Osteoblast (primary cell): ENCODE measurements around the gene PPME1. TPM values are rescaled to one million over a fixed set of nuclear protein-coding genes. Genes with fewer than 3 reads are reported as not detected.

Experiments used
- DNase-seq: peaks from one replicate; pipeline ENCODE4 v3.0.0; 2011; ENCODE audit warnings: low spot score, mixed read lengths; ENCODE audit not compliant: insufficient read length; ENCODE audit errors: missing footprints
- H2AFZ ChIP-seq: 2 replicates; pipeline ENCODE4 v1.6.0; 2011; ENCODE audit warnings: mild to moderate bottlenecking, low read length
- H3K27ac ChIP-seq: 2 replicates; pipeline ENCODE4 v1.5.1; 2011; ENCODE audit warnings: mild to moderate bottlenecking, low read depth, low read length, moderate library complexity
- H3K27me3 ChIP-seq: 2 replicates; pipeline ENCODE4 v1.6.0; 2012; ENCODE audit warnings: mild to moderate bottlenecking, control low read depth, inconsistent platforms, low read length, moderate library complexity; ENCODE audit not compliant: insufficient read depth
- H3K36me3 ChIP-seq: 2 replicates; pipeline ENCODE4 v1.5.1; 2011; ENCODE audit warnings: mild to moderate bottlenecking, low read length, control low read depth, moderate library complexity; ENCODE audit not compliant: insufficient read depth
- H3K4me1 ChIP-seq: 2 replicates; pipeline ENCODE4 v1.5.1; 2011; ENCODE audit warnings: mild to moderate bottlenecking, low read length, control low read depth, moderate library complexity; ENCODE audit not compliant: insufficient read depth
- H3K4me2 ChIP-seq: 2 replicates; pipeline ENCODE4 v1.6.0; 2011; ENCODE audit warnings: mild to moderate bottlenecking, low read length; ENCODE audit not compliant: insufficient read depth
- H3K4me3 ChIP-seq: fragments of 200-600 bp; sonication (generic); 3 replicates; pipeline ENCODE4 v1.5.1; 2012; ENCODE audit warnings: mild to moderate bottlenecking, low read length, inconsistent platforms; ENCODE audit not compliant: insufficient read depth
- H3K79me2 ChIP-seq: 2 replicates; pipeline ENCODE4 v1.6.0; 2012; ENCODE audit warnings: mild to moderate bottlenecking, low read length, control low read depth, inconsistent platforms; ENCODE audit not compliant: insufficient read depth
- H3K9me3 ChIP-seq: 2 replicates; pipeline ENCODE4 v1.5.1; 2011; ENCODE audit warnings: low read depth, low read length, control low read depth
- H4K20me1 ChIP-seq: 2 replicates; pipeline ENCODE4 v1.6.0; 2012; ENCODE audit warnings: mild to moderate bottlenecking, low read length, control low read depth; ENCODE audit not compliant: insufficient read depth
- total RNA-seq: library from RNA; depleted of rRNA; stranded (reverse); fragments of >200 nt; gene quantifications from 2 replicates; pipeline ENCODE4 v1.2.3, GENCODE V29; 2012
- TF ChIP-seq, protein P1 (sequence below): IDR thresholded peaks from 2 replicates; pipeline ENCODE4 v1.5.1; 2011; ENCODE audit warnings: mild to moderate bottlenecking, low read depth, low read length, moderate library complexity; ENCODE audit errors: extremely low read depth

Gene PPME1
- total RNA-seq, 1 donor: 18.5 TPM

GRCh38 chr11:74147199-74147929 is 23.7 kb upstream of the PPME1 start:
- no peaks in the 10 kb centered on the region for H3K36me3 ChIP-seq
- no peak overlapping the region for H3K4me3 ChIP-seq
- H3K4me1 ChIP-seq: peaks cover 21% of the 10 kb centered on the region
- H2AFZ ChIP-seq: no peak overlapping the region
- H4K20me1 ChIP-seq: no peaks in the 10 kb centered on the region
- H3K27ac ChIP-seq: peak overlapping the region; percentile 36
- peak overlapping the region; percentile 31 for H3K4me2 ChIP-seq
- H3K27me3 ChIP-seq: no peaks in the 10 kb centered on the region
- TF ChIP-seq, protein P1, sequence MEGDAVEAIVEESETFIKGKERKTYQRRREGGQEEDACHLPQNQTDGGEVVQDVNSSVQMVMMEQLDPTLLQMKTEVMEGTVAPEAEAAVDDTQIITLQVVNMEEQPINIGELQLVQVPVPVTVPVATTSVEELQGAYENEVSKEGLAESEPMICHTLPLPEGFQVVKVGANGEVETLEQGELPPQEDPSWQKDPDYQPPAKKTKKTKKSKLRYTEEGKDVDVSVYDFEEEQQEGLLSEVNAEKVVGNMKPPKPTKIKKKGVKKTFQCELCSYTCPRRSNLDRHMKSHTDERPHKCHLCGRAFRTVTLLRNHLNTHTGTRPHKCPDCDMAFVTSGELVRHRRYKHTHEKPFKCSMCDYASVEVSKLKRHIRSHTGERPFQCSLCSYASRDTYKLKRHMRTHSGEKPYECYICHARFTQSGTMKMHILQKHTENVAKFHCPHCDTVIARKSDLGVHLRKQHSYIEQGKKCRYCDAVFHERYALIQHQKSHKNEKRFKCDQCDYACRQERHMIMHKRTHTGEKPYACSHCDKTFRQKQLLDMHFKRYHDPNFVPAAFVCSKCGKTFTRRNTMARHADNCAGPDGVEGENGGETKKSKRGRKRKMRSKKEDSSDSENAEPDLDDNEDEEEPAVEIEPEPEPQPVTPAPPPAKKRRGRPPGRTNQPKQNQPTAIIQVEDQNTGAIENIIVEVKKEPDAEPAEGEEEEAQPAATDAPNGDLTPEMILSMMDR: no peak
- no peaks in the 10 kb centered on the region for H3K79me2 ChIP-seq
- no peak for DNase-seq
- no peaks in the 10 kb centered on the region for H3K9me3 ChIP-seq

DNA sequence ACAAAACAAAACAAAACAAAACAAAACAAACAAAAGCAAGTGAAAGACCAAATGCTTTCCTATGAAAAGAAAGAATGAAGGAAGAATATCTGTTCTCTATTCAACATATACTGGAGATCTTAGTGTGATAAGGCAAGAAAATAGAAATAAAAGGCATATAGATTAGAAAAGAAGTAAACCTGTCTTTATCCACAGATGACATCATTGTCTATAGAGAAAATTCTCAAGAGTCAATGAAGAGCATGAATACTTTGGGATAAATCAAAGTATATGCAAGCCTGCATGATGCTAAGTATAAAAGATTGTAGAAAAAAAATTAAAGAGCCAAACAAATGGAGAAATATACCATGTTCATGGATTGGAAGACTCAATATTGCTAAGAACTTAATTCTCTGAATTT is 17.9 kb upstream of the PPME1 start:
- Histone ChIP-seq H2AFZ (no peak overlapping the region), H3K27me3 (no peaks in the 10 kb centered on the region), H4K20me1 (no peaks in the 10 kb centered on the region), H3K79me2 (no peaks in the 10 kb centered on the region), H3K4me1 (peaks cover 17% of the 10 kb centered on the region), H3K36me3 (no peaks in the 10 kb centered on the region), H3K4me3 (no peak overlapping the region), H3K9me3 (no peaks in the 10 kb centered on the region), H3K27ac (no peak overlapping the region), H3K4me2 (no peak overlapping the region)
- no peak for DNase-seq
- TF ChIP-seq, protein P1: no peak

DNA sequence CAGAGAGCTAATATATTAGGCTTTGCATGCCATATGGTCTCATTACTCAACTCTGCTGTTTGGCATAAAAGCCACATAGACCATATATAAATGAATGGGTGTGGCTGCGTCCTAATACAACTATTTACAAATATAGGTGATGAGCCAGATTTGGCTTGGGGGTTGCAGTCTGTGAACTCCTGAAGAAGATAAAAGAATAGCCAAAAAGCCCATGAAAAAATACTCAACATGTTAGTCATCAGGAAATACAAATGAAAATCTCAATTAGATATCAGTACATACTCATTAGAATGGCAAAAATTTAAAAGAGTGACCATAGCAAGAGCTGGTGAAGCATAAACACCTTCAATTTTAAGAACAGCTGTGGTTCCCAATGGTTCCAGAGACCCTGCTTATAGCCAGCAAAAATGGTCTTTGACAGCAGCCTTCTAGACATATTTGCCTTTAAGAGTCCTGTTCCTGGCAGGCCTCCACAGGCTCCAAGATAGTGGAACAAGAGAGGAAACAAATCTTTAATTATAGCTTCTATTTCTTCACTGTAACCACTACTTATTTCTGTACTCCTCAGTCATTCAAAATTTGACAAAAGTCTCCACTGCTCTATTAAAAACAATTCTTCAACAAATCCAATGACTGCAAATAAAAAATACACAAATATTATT is 16.3 kb upstream of the PPME1 start:
- Histone ChIP-seq H3K27ac (no peak overlapping the region), H4K20me1 (no peaks in the 10 kb centered on the region), H3K27me3 (no peaks in the 10 kb centered on the region), H3K9me3 (no peaks in the 10 kb centered on the region), H3K79me2 (no peaks in the 10 kb centered on the region), H3K4me2 (no peak overlapping the region), H3K4me3 (no peak overlapping the region), H2AFZ (no peak overlapping the region), H3K36me3 (no peaks in the 10 kb centered on the region), H3K4me1 (peaks cover 10% of the 10 kb centered on the region)
- DNase-seq: no peak
- TF ChIP-seq, protein P1: no peak

DNA sequence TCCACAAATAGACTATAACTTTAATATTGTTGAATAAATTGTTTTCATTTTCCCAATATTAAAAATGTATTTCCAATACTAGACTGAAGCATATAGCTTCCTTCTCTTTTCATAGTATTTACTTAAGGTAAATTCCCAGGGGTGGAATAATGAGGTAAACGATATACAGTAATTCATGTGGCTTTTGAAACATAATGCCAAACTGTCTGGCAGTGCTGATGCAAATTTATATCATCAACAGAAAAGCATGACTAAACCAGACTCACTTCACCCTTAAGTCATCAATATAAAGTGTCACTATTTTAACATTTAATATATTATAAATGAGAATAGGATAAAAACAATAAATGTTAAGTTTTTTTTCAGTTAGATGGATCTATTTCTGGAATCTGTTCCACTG is 13.9 kb upstream of the PPME1 start:
- DNase-seq: no peak
- no peak overlapping the region for H2AFZ ChIP-seq
- H4K20me1 ChIP-seq: no peaks in the 10 kb centered on the region
- no peaks in the 10 kb centered on the region for H3K27me3 ChIP-seq
- no peak overlapping the region for H3K27ac ChIP-seq
- H3K4me3 ChIP-seq: no peak overlapping the region
- no peaks in the 10 kb centered on the region for H3K36me3 ChIP-seq
- no peak overlapping the region for H3K4me2 ChIP-seq
- TF ChIP-seq, protein P1: no peak
- no peaks in the 10 kb centered on the region for H3K9me3 ChIP-seq
- H3K4me1 ChIP-seq: peaks cover 10% of the 10 kb centered on the region
- H3K79me2 ChIP-seq: no peaks in the 10 kb centered on the region
